ENCODE measurements around the gene AMPD2. TPM values are rescaled to one million over a fixed set of nuclear protein-coding genes. Genes with fewer than 3 reads are reported as not detected.

The AMPD2 gene
- total RNA-seq, 1 experiment from 2014 or later: 69.9 TPM

- Histone ChIP-seq H3K9ac (ENCODE audit: low read length) (no peak overlapping the region), H2AFZ (ENCODE audit: low read depth, low read length, poor library complexity, severe bottlenecking) (no peak overlapping the region), H4K20me1 (ENCODE audit: insufficient read depth) (no peaks in the 10 kb centered on the region), H3K27ac (ENCODE audit: low read depth, low read length) (no peak overlapping the region), H3K9me2 (ENCODE audit: insufficient read depth) (no peaks in the 10 kb centered on the region), H3K36me3 (ENCODE audit: control insufficient read depth in 1 of 2, insufficient read depth in 2 of 2, low read length in 2 of 2) (peaks cover 6 to 20% of the 10 kb centered on the region in 2 experiments; a peak in 3 of 4 replicates), H3K27me3 (ENCODE audit: insufficient read depth, low read length) (no peaks in the 10 kb centered on the region), H3K4me1 (ENCODE audit: control insufficient read depth in 1 of 2, insufficient read depth in 2 of 2, low read length in 2 of 2) (peaks cover 12 to 22% of the 10 kb centered on the region in 2 experiments), H3K9me3 (ENCODE audit: control insufficient read depth in 1 of 2, insufficient read depth in 1 of 2, low read depth in 1 of 2, low read length in 2 of 2) (no peaks in the 10 kb centered on the region), H3K79me2 (ENCODE audit: insufficient read depth, low read length) (no peaks in the 10 kb centered on the region), H3K4me2 (ENCODE audit: low read length) (no peak overlapping the region), H3K4me3 (replicated peaks in 1 of 2; ENCODE audit: low read depth in 1 of 2, low read length in 2 of 2) (no peak overlapping the region)
- CTCF ChIA-PET: interaction anchor here (4.1 kb wide), 1 partner anchor 7 kb away, joined by 35 read pairs; no protein-coding TSS in a partner anchor
- POLR2A ChIA-PET: no interaction called here
- no peak for ATAC-seq
- TF ChIP-seq SP1 (IDR thresholded peaks at IDR 0.05; ENCODE audit: low read depth) (no peak), CEBPB (IDR thresholded peaks at IDR 0.05; ENCODE audit: low read depth) (no peak), ATF3 (IDR thresholded peaks at IDR 0.05) (no peak), SIN3A (IDR thresholded peaks at IDR 0.05; ENCODE audit: low read depth) (no peak), SRF (IDR thresholded peaks at IDR 0.05; ENCODE audit: low read depth) (no peak), EZH2 (IDR thresholded peaks at IDR 0.05) (no peak), POLR2AphosphoS5 (IDR thresholded peaks at IDR 0.05; ENCODE audit: low read depth, low read length) (no peak), JUND (IDR thresholded peaks at IDR 0.05) (no peak)
- DNase-seq (ENCODE audit: low read depth, low spot score): no peak
- no TSS peak for BruUV-seq (replicated peaks)
- RAD21 ChIA-PET (ENCODE audit: low non-redundant PET in 1 of 2, low total read pairs in 2 of 2, uncharacterized antibody in 2 of 2, unreplicated experiment in 2 of 2): no interaction called here
- intact Hi-C loops (cut with micrococcal nuclease): no loop called here
Measured at GRCh38 chr1:109632671-109633346, 13.2 kb downstream of the AMPD2 start.

GRCh38 chr1:109634292-109634691 is 14.7 kb downstream of the AMPD2 start:
- BruUV-seq (replicated peaks): no TSS peak
- TF ChIP-seq EZH2 (IDR thresholded peaks at IDR 0.05): no peak
- TF ChIP-seq ZFX (IDR thresholded peaks at IDR 0.05): no peak
- TF ChIP-seq POLR2A (IDR thresholded peaks at IDR 0.05; ENCODE audit: borderline replicate concordance, extremely low read depth, insufficient read depth, insufficient read length): no peak
- no peak for TF ChIP-seq REST (IDR thresholded peaks at IDR 0.05; ENCODE audit: low read depth)
- TF ChIP-seq ELF1 (IDR thresholded peaks at IDR 0.05; ENCODE audit: borderline replicate concordance, low read depth): no peak
- no peak for TF ChIP-seq FOSL1 (IDR thresholded peaks at IDR 0.05; ENCODE audit: low read depth)
- no peak for TF ChIP-seq YY1 (IDR thresholded peaks at IDR 0.05; ENCODE audit: extremely low read depth, insufficient replicate concordance, low read depth, low read length)
- no peak for TF ChIP-seq CTCF (IDR thresholded peaks at IDR 0.05 in 2 of 3, conservative IDR thresholded peaks at IDR 0.05 in 1 of 3; ENCODE audit: borderline replicate concordance in 1 of 3, insufficient read depth in 1 of 3, low read depth in 2 of 3, low read length in 2 of 3)
- TF ChIP-seq ATF3 (IDR thresholded peaks at IDR 0.05): no peak
- no peak for TF ChIP-seq SIN3A (IDR thresholded peaks at IDR 0.05; ENCODE audit: low read depth)

More at GRCh38 chr1:109634292-109634691, 14.7 kb downstream of the AMPD2 start:
- no peak overlapping the region for H3K27ac ChIP-seq (ENCODE audit: low read depth, low read length)
- H3K9me2 ChIP-seq (ENCODE audit: insufficient read depth): no peaks in the 10 kb centered on the region
- no peak overlapping the region for H3K9ac ChIP-seq (ENCODE audit: low read length)
- DNase-seq (ENCODE audit: low read depth, low spot score): no peak
- no peak overlapping the region for H2AFZ ChIP-seq (ENCODE audit: low read depth, low read length, poor library complexity, severe bottlenecking)
- H3K4me2 ChIP-seq (ENCODE audit: low read length): no peak overlapping the region
- ChIA-PET RAD21 (ENCODE audit: low non-redundant PET in 1 of 2, low total read pairs in 2 of 2, uncharacterized antibody in 2 of 2, unreplicated experiment in 2 of 2) (no interaction called here), CTCF (no interaction called here), POLR2A (no interaction called here)
- intact Hi-C loops (cut with micrococcal nuclease): no loop called here
- no peaks in the 10 kb centered on the region for H3K79me2 ChIP-seq (ENCODE audit: insufficient read depth, low read length)
- no peaks in the 10 kb centered on the region for H3K27me3 ChIP-seq (ENCODE audit: insufficient read depth, low read length)
- peaks cover 12% of the 10 kb centered on the region in 2 experiments for H3K4me1 ChIP-seq (ENCODE audit: control insufficient read depth in 1 of 2, insufficient read depth in 2 of 2, low read length in 2 of 2)
- H3K9me3 ChIP-seq (ENCODE audit: control insufficient read depth in 1 of 2, insufficient read depth in 1 of 2, low read depth in 1 of 2, low read length in 2 of 2): no peaks in the 10 kb centered on the region
- peaks cover 6 to 11% of the 10 kb centered on the region in 2 experiments; a peak in 3 of 4 replicates for H3K36me3 ChIP-seq (ENCODE audit: control insufficient read depth in 1 of 2, insufficient read depth in 2 of 2, low read length in 2 of 2)
- no peak overlapping the region for H3K4me3 ChIP-seq (replicated peaks in 1 of 2; ENCODE audit: low read depth in 1 of 2, low read length in 2 of 2)
- H4K20me1 ChIP-seq (ENCODE audit: insufficient read depth): no peaks in the 10 kb centered on the region
- no peak for ATAC-seq
